ENCODE results near the gene SLC23A1. TPM values are rescaled to one million over a fixed set of nuclear protein-coding genes. Genes with fewer than 3 reads are reported as not detected.
A peak's percentile ranks its signal among the peaks of the same experiment; 100 is the strongest.

SLC23A1 gene
- total and polyA plus RNA-seq, 9 of the 15 experiments (the other 6 are each of a cell fraction or from before 2014, with no cell fraction given) = 0.03 to 0.20 (median 0.05) TPM; not detected in 5

DNA sequence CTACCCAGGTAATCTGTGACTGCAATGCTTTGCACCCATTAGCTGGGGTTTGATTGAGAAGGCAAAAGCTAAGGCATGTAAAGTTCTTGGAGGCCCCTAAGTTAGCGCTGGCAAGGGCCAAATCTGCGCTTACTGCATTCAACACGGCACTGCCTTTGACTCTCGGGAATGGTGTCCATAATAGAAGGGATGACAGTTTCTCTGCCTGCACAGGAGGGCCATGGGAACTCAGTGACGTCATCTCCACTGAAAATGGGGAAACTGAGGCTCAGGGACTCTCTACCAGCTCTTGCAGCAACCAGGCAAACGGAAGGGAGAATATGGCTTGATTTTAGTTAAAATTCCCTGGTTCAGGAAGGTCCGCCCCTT lies 20.3 kb upstream of the SLC23A1 start:
- BruUV-seq (replicated peaks) = TSS peak; percentile 92
- peak; percentile 5 for ATAC-seq
- Histone ChIP-seq H4K20me1 (replicated peaks; ENCODE audit: control insufficient read depth, insufficient read depth, low read length) (no peaks in the 10 kb centered on the region), H3K27me3 (ENCODE audit: control insufficient read depth in 2 of 2, insufficient read depth in 2 of 2, low read length in 2 of 2) (no peaks in the 10 kb centered on the region), H2AFZ (ENCODE audit: low read depth, low read length) (peak overlapping the region; percentile 97), H3K27ac (ENCODE audit: extremely low read depth, low read depth, low read length) (peak overlapping the region; percentile 90), H3K4me3 (peak overlapping the region; percentile 50), H3K79me2 (ENCODE audit: control insufficient read depth, insufficient read depth, low read length) (no peaks in the 10 kb centered on the region), H3K4me1 (replicated peaks in 1 of 2; ENCODE audit: control insufficient read depth in 2 of 2, insufficient read depth in 2 of 2, low read length in 2 of 2) (peaks cover 11 to 15% of the 10 kb centered on the region in 2 experiments; a peak in 4 of 5 replicates), H3K4me2 (ENCODE audit: insufficient read depth, low read length) (peak overlapping the region; percentile 99), H3K9me1 (ENCODE audit: control insufficient read depth, insufficient read depth, low read length) (no peaks in the 10 kb centered on the region), H3K9me3 (replicated peaks; ENCODE audit: control insufficient read depth, insufficient read depth, low read depth, low read length) (no peaks in the 10 kb centered on the region), H3K36me3 (ENCODE audit: control insufficient read depth, insufficient read depth, low read length) (0 out of 3 replicates have a peak, but pooled peaks cover 2% of the 10 kb centered on the region), H3K9ac (ENCODE audit: insufficient read depth in 1 of 2, low read depth in 2 of 2, low read length in 2 of 2) (peak overlapping the region; percentile 73 to 88; a peak in 3 of 4 replicates)
- no peak for FAIRE-seq
- intact Hi-C loops (cut with micrococcal nuclease) = loop anchor here (2.0 to 5.0 kb wide), 2 partner anchors 19 to 61 kb away; partner anchors contain the start of gene PAIP2
- no peak for DNase-seq (ENCODE audit: extremely low read depth in 1 of 4, low spot score in 3 of 4)
- POLR2A ChIA-PET = interaction anchor here (0.6 to 1.7 kb wide), 6 partner anchors 15 to 181 kb away, joined by 3 to 7 read pairs (median 3); partner anchors contain the start of genes DNAJC18 and PAIP2
- CTCF ChIA-PET (ENCODE audit: low intra/inter-chr PET ratio) = no interaction called here
- in situ Hi-C loops (cut with MboI) = no loop called here
- WGBS (ENCODE audit: insufficient coverage, low coverage, missing lambda C conversion rate) = 3% methylated on average over 7 of the region's 7 CpGs
- TF ChIP-seq FOXJ3 (CRISPR knock-in tag; IDR thresholded peaks at IDR 0.05) = no peak
- TF ChIP-seq GABPB1 (CRISPR knock-in tag; IDR thresholded peaks at IDR 0.05) = no peak
- no peak for TF ChIP-seq SMAD2 (IDR thresholded peaks at IDR 0.05; ENCODE audit: low read depth, low read length)
- no peak for TF ChIP-seq KDM1A (IDR thresholded peaks at IDR 0.05)
- TF ChIP-seq SIN3A (IDR thresholded peaks at IDR 0.05; ENCODE audit: borderline replicate concordance in 2 of 2, control insufficient read depth in 1 of 2, low read depth in 2 of 2, low read length in 2 of 2) = no peak
- TF ChIP-seq JUND (IDR thresholded peaks at IDR 0.05; ENCODE audit: borderline replicate concordance, low read depth, low read length) = no peak
- TF ChIP-seq JUND (tag; IDR thresholded peaks at IDR 0.05; ENCODE audit: borderline replicate concordance, low read depth, low read length) = peak; percentile 87; the same call in 2 of the 3 replicates
- TF ChIP-seq ZNF24 (IDR thresholded peaks at IDR 0.05) = no peak
- peak; percentile 8 for TF ChIP-seq ZNF146 (CRISPR knock-in tag; IDR thresholded peaks at IDR 0.05; ENCODE audit: unreplicated experiment)
- TF ChIP-seq CBX3 (IDR thresholded peaks at IDR 0.05; ENCODE audit: borderline replicate concordance in 1 of 2, low read length in 2 of 2) = 0 out of 3 replicates have a peak, but pooled peaks of 1 of the 2 experiments have one; percentile 6
- no peak for TF ChIP-seq GTF2F1 (IDR thresholded peaks at IDR 0.05; ENCODE audit: low read depth, low read length)
- no peak for TF ChIP-seq PHF20 (IDR thresholded peaks at IDR 0.05; ENCODE audit: partially characterized antibody)
- TF ChIP-seq SAP30 (IDR thresholded peaks at IDR 0.05; ENCODE audit: borderline replicate concordance, insufficient read depth, low read depth, low read length, poor library complexity, severe bottlenecking) = peak; percentile 17
- TF ChIP-seq, protein P1, sequence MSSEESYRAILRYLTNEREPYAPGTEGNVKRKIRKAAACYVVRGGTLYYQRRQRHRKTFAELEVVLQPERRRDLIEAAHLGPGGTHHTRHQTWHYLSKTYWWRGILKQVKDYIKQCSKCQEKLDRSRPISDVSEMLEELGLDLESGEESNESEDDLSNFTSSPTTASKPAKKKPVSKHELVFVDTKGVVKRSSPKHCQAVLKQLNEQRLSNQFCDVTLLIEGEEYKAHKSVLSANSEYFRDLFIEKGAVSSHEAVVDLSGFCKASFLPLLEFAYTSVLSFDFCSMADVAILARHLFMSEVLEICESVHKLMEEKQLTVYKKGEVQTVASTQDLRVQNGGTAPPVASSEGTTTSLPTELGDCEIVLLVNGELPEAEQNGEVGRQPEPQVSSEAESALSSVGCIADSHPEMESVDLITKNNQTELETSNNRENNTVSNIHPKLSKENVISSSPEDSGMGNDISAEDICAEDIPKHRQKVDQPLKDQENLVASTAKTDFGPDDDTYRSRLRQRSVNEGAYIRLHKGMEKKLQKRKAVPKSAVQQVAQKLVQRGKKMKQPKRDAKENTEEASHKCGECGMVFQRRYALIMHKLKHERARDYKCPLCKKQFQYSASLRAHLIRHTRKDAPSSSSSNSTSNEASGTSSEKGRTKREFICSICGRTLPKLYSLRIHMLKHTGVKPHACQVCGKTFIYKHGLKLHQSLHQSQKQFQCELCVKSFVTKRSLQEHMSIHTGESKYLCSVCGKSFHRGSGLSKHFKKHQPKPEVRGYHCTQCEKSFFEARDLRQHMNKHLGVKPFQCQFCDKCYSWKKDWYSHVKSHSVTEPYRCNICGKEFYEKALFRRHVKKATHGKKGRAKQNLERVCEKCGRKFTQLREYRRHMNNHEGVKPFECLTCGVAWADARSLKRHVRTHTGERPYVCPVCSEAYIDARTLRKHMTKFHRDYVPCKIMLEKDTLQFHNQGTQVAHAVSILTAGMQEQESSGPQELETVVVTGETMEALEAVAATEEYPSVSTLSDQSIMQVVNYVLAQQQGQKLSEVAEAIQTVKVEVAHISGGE (CRISPR knock-in tag; IDR thresholded peaks at IDR 0.05) = 0 out of 6 replicates have a peak, but pooled peaks of 1 of the 3 experiments have one; percentile 11
- TF ChIP-seq ZBTB8A (IDR thresholded peaks at IDR 0.05; ENCODE audit: partially characterized antibody) = no peak
- TF ChIP-seq ZNF311 (CRISPR knock-in tag; IDR thresholded peaks at IDR 0.05) = 0 out of 2 replicates have a peak, but pooled peaks have one; percentile 41
- TF ChIP-seq JUNB (CRISPR knock-in tag; conservative IDR thresholded peaks at IDR 0.05) = peak; percentile 73
- no peak for TF ChIP-seq TCFL5 (CRISPR knock-in tag; conservative IDR thresholded peaks at IDR 0.05)
- TF ChIP-seq HDAC6 (IDR thresholded peaks at IDR 0.05; ENCODE audit: low read depth, low read length) = no peak
